T-cell (primary cell): Measurements from ENCODE around the gene RGP1. TPM values are rescaled to one million over a fixed set of nuclear protein-coding genes. Genes with fewer than 3 reads are reported as not detected.
A peak's percentile ranks its signal among the peaks of the same experiment; 100 is the strongest.

ENCODE experiments used
- ATAC-seq, 4 experiments: fragments of 200-7000 bp in 3 of 4; fragments of 150-1000 bp in 1 of 4; cut with Tn5 transposase; replicated peaks in 1 of 4; 1 replicate in 3 of 4; 2 replicates in 1 of 4; pipeline ENCODE4 v1.10.0; 2021; ENCODE audit warnings: moderate library complexity in 3 of 4, mild to moderate bottlenecking in 2 of 4, moderate number of reproducible peaks in 1 of 4
- CTCF ChIA-PET, 2 donors: fragments of 300-600 bp; sonication (Branson Sonifier 250); formaldehyde crosslinking; loops; one replicate each; lab custom pipeline; 2022; ENCODE audit warnings: antibody characterized with exemption in 2 of 2; lab: Charles Lee
- POLR2A ChIA-PET, 2 donors: fragments of 300-600 bp; sonication (Branson Sonifier 250); formaldehyde crosslinking; loops; one replicate each; lab custom pipeline; 2022; ENCODE audit warnings: antibody characterized with exemption in 2 of 2; lab: Charles Lee
- DNase-seq, 35 experiments: peaks; one replicate each; pipeline versions ENCODE4 v3.0.0 to v3.0.0-alpha.2; 2013 to 2023
- H3K27ac ChIP-seq: one replicate; pipeline ENCODE4 v1.5.1; 2013; ENCODE audit warnings: low read length
- H3K27me3 ChIP-seq, 2 experiments: replicated peaks in 1 of 2; 1 replicate in 1 of 2; 2 replicates in 1 of 2; pipeline versions ENCODE4 v1.6.1 to v1.7.0; 2013; ENCODE audit warnings: low read length in 1 of 2, mixed read lengths in 1 of 2; ENCODE audit not compliant: control insufficient read depth in 2 of 2, insufficient read depth in 2 of 2; ENCODE audit errors: extremely low read depth in 1 of 2
- H3K36me3 ChIP-seq, 2 donors: 1 replicate in 1 of 2; 2 replicates in 1 of 2; pipeline versions ENCODE4 v1.6.1 to v1.7.0; 2013; ENCODE audit warnings: low read length in 1 of 2; ENCODE audit not compliant: control insufficient read depth in 2 of 2, insufficient read depth in 1 of 2; ENCODE audit errors: extremely low read depth in 1 of 2
- H3K4me1 ChIP-seq, 2 experiments: 1 replicate in 1 of 2; 2 replicates in 1 of 2; pipeline versions ENCODE4 v1.6.1 to v1.7.0; 2013; ENCODE audit warnings: low read length in 2 of 2, mixed read lengths in 1 of 2; ENCODE audit not compliant: insufficient read depth in 2 of 2, control insufficient read depth in 1 of 2; ENCODE audit errors: extremely low read depth in 1 of 2
- H3K4me3 ChIP-seq, 2 donors: 1 replicate in 1 of 2; 2 replicates in 1 of 2; pipeline versions ENCODE4 v1.5.1 to v1.7.0; 2013; ENCODE audit warnings: mild to moderate bottlenecking in 2 of 2, low read length in 1 of 2, moderate library complexity in 1 of 2; ENCODE audit not compliant: control insufficient read depth in 1 of 2; ENCODE audit errors: extremely low read depth in 1 of 2
- H3K9me3 ChIP-seq: 2 replicates; pipeline ENCODE4 v1.7.0; 2013
- H3K27ac Mint-ChIP-seq, 2 donors: one replicate each; pipeline ENCODE4 v1.8.0; 2020 to 2021; ENCODE audit warnings: mild to moderate bottlenecking in 2 of 2, mixed read lengths in 2 of 2
- H3K27me3 Mint-ChIP-seq, 2 donors: one replicate each; pipeline ENCODE4 v1.8.0; 2021 to 2022; ENCODE audit warnings: mixed read lengths in 2 of 2
- H3K36me3 Mint-ChIP-seq: one replicate; pipeline ENCODE4 v1.8.0; 2021; ENCODE audit warnings: mixed read lengths
- H3K4me1 Mint-ChIP-seq, 3 donors: one replicate each; pipeline ENCODE4 v1.8.0; 2020 to 2022; ENCODE audit warnings: mixed read lengths in 3 of 3, mild to moderate bottlenecking in 1 of 3
- H3K4me3 Mint-ChIP-seq, 3 donors: one replicate each; pipeline ENCODE4 v1.8.0; 2020 to 2022; ENCODE audit warnings: mild to moderate bottlenecking in 3 of 3, mixed read lengths in 3 of 3, moderate library complexity in 3 of 3
- H3K9me3 Mint-ChIP-seq, 3 donors: one replicate each; pipeline ENCODE4 v1.8.0; 2020 to 2022; ENCODE audit warnings: mixed read lengths in 3 of 3
- WGBS: methylation state at CpG from one replicate; pipeline ENCODE4 v1.1.5; 2013; ENCODE audit warnings: missing lambda C conversion rate; ENCODE audit not compliant: insufficient coverage; 5-methylcytosine and 5-hydroxymethylcytosine counted together
- total RNA-seq, 35 experiments: library from RNA in 6 of 35; stranded (reverse) in 6 of 35; fragments of 120-200 nt in 1 of 35; gene quantifications; one replicate each; pipeline versions ENCODE4 v1.2.1 to v1.2.4 and lab custom pipeline; 2013 to 2026

RGP1 gene
- total RNA-seq, 5 donors from 2014 or later (not counting 1 experiment from before 2014, with no cell fraction given), result 20.6 to 36.5 (median 33.5) TPM

DNA sequence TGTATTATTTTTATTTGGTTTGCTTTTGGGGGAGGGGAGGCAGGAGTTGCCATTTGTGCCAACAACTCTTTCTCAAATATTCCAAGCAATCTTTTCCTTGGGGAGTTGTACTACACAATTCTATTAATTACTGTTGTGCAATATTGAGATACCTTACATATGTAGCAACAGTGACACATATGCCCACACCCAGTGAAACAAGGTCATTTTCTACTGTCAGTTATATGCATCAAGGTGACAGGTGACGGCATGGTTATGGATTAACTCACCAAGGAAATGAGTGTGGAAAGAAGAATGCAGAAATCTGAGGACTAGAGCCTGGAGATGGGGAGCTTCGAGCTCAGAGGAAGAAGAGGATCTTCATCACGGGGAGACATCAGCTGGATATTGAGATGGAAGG lies 22.9 kb downstream of the RGP1 start:
- ChIA-PET POLR2A (interaction anchor here in 1 of 2 donors (0.6 kb wide), 1 partner anchor 20 kb away, joined by 3 read pairs; no protein-coding TSS in a partner anchor), CTCF (interaction anchor here in 1 of 2 donors (0.5 to 0.7 kb wide), 3 partner anchors 120 to 890 kb away, joined by 3 to 6 read pairs (median 3); no protein-coding TSS in a partner anchor)
- no peaks in the 10 kb centered on the region for H3K9me3 Mint-ChIP-seq
- H3K27ac Mint-ChIP-seq, result no peak overlapping the region
- no peaks in the 10 kb centered on the region for H3K4me1 ChIP-seq
- H3K9me3 ChIP-seq, result no peaks in the 10 kb centered on the region
- no peak for ATAC-seq
- H3K27me3 ChIP-seq, result no peaks in the 10 kb centered on the region
- DNase-seq, result no peak
- peaks cover 0 to 10% of the 10 kb centered on the region in 2 donors for H3K36me3 ChIP-seq
- no peak overlapping the region for H3K4me3 ChIP-seq
- 100% methylated on average over 2 of the region's 3 CpGs for WGBS
- no peak overlapping the region for H3K4me3 Mint-ChIP-seq
- no peaks in the 10 kb centered on the region for H3K36me3 Mint-ChIP-seq
- H3K27me3 Mint-ChIP-seq, result no peaks in the 10 kb centered on the region
- peaks cover 0 to 7% (median 6%) of the 10 kb centered on the region in 3 donors for H3K4me1 Mint-ChIP-seq
- no peak overlapping the region for H3K27ac ChIP-seq

GRCh38 chr9:35774907-35775635 lies 26.0 kb downstream of the RGP1 start:
- Mint-ChIP-seq H3K4me3 (no peak overlapping the region), H3K4me1 (peaks cover 0 to under 1% (median 0%) of the 10 kb centered on the region in 3 donors), H3K36me3 (peaks cover 7% of the 10 kb centered on the region), H3K9me3 (no peaks in the 10 kb centered on the region), H3K27ac (peak overlapping the region in 1 of 2 donors; percentile 58), H3K27me3 (no peaks in the 10 kb centered on the region)
- Histone ChIP-seq H3K27ac (no peak overlapping the region), H3K9me3 (no peaks in the 10 kb centered on the region), H3K36me3 (peaks cover 0 to 7% of the 10 kb centered on the region in 2 donors), H3K4me1 (no peaks in the 10 kb centered on the region), H3K27me3 (no peaks in the 10 kb centered on the region), H3K4me3 (no peak overlapping the region)
- POLR2A ChIA-PET, result no interaction called here
- CTCF ChIA-PET, result interaction anchor here in 1 of 2 donors (0.6 kb wide), 1 partner anchor 15 kb away, joined by 3 read pairs; no protein-coding TSS in a partner anchor
- DNase-seq (no peak), ATAC-seq (no peak)
- no CpG with 5 or more reads among the region's 7 CpGs for WGBS

GRCh38 chr9:35776018-35776417 lies 26.9 kb downstream of the RGP1 start:
- H3K4me1 Mint-ChIP-seq, result peaks cover 2 to 9% (median 2%) of the 10 kb centered on the region in 3 donors
- no peak for ATAC-seq
- Histone ChIP-seq H3K9me3 (no peaks in the 10 kb centered on the region), H3K4me3 (no peak overlapping the region), H3K36me3 (peaks cover 0 to 10% of the 10 kb centered on the region in 2 donors), H3K4me1 (no peaks in the 10 kb centered on the region), H3K27ac (no peak overlapping the region), H3K27me3 (no peaks in the 10 kb centered on the region)
- ChIA-PET CTCF (interaction anchor here in 1 of 2 donors (0.6 kb wide), 1 partner anchor 14 kb away, joined by 3 read pairs; no protein-coding TSS in a partner anchor), POLR2A (interaction anchor here in 1 of 2 donors (0.7 kb wide), 1 partner anchor 1384 kb away, joined by 3 read pairs; no protein-coding TSS in a partner anchor)
- no peak for DNase-seq
- no peak overlapping the region for H3K4me3 Mint-ChIP-seq
- H3K36me3 Mint-ChIP-seq, result peaks cover 12% of the 10 kb centered on the region
- H3K9me3 Mint-ChIP-seq, result no peaks in the 10 kb centered on the region
- H3K27me3 Mint-ChIP-seq, result no peaks in the 10 kb centered on the region
- WGBS, result no CpG with 5 or more reads among the region's 4 CpGs
- no peak overlapping the region for H3K27ac Mint-ChIP-seq

GRCh38 chr9:35778496-35778895 lies 29.4 kb downstream of the RGP1 start:
- peaks cover 16% of the 10 kb centered on the region for H3K36me3 Mint-ChIP-seq
- H3K27ac Mint-ChIP-seq, result no peak overlapping the region
- ChIA-PET POLR2A (no interaction called here), CTCF (interaction anchor here (1.0 to 1.9 kb wide), 2 partner anchors 10 to 12 kb away, joined by 3 to 6 read pairs; no protein-coding TSS in a partner anchor)
- H3K27me3 ChIP-seq, result no peaks in the 10 kb centered on the region
- peaks cover 0 to 8% of the 10 kb centered on the region in 2 donors for H3K36me3 ChIP-seq
- WGBS, result no CpG with 5 or more reads among the region's 3 CpGs
- no peak overlapping the region for H3K4me3 ChIP-seq
- H3K27me3 Mint-ChIP-seq, result no peaks in the 10 kb centered on the region
- DNase-seq (no peak), ATAC-seq (no peak)
- H3K9me3 ChIP-seq, result no peaks in the 10 kb centered on the region
- no peaks in the 10 kb centered on the region for H3K9me3 Mint-ChIP-seq
- peaks cover 2 to 10% (median 2%) of the 10 kb centered on the region in 3 donors for H3K4me1 Mint-ChIP-seq
- no peak overlapping the region for H3K27ac ChIP-seq
- no peak overlapping the region for H3K4me3 Mint-ChIP-seq
- H3K4me1 ChIP-seq, result no peaks in the 10 kb centered on the region

DNA sequence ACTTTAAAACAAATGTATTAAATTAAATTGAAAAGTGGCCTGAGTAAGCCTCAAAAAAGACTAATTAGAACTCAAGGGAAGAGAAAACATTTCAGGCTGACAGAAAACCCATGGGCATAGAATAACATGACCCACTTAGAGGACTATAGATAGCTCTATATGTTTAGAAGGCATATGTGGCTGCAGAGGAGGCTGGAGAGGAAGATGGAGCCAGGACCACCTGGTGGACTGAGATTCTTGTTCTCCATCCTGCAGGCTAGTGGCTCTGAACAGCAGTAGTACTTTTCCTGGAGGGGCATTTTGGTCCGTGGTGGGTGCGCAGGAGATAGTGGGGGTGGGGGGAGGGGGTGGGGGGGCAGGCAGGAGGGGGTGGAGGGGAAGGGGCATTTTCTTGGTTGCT lies 32.0 kb downstream of the RGP1 start:
- no peaks in the 10 kb centered on the region for H3K27me3 ChIP-seq
- WGBS, result no CpG with 5 or more reads among the region's 2 CpGs
- peaks cover 0 to 19% of the 10 kb centered on the region in 2 donors for H3K36me3 ChIP-seq
- CTCF ChIA-PET, result no interaction called here
- no peak overlapping the region for H3K4me3 ChIP-seq
- H3K27ac ChIP-seq, result no peak overlapping the region
- DNase-seq (no peak), ATAC-seq (no peak)
- no peak overlapping the region for H3K4me3 Mint-ChIP-seq
- H3K4me1 ChIP-seq, result no peaks in the 10 kb centered on the region
- H3K9me3 Mint-ChIP-seq, result no peaks in the 10 kb centered on the region
- no peak overlapping the region for H3K27ac Mint-ChIP-seq
- H3K4me1 Mint-ChIP-seq, result peaks cover 2 to 10% (median 2%) of the 10 kb centered on the region in 3 donors
- POLR2A ChIA-PET, result no interaction called here
- no peaks in the 10 kb centered on the region for H3K27me3 Mint-ChIP-seq
- no peaks in the 10 kb centered on the region for H3K9me3 ChIP-seq
- peaks cover 29% of the 10 kb centered on the region for H3K36me3 Mint-ChIP-seq

GRCh38 chr9:35783418-35783817 lies 34.3 kb downstream of the RGP1 start:
- no peak for ATAC-seq
- peaks cover 38% of the 10 kb centered on the region for H3K36me3 Mint-ChIP-seq
- H3K4me3 Mint-ChIP-seq, result no peak overlapping the region

More at GRCh38 chr9:35783418-35783817, 34.3 kb downstream of the RGP1 start:
- Mint-ChIP-seq H3K4me1 (peaks cover 2 to 10% (median 2%) of the 10 kb centered on the region in 3 donors), H3K27ac (no peak overlapping the region), H3K27me3 (no peaks in the 10 kb centered on the region), H3K9me3 (no peaks in the 10 kb centered on the region)
- Histone ChIP-seq H3K9me3 (no peaks in the 10 kb centered on the region), H3K4me1 (no peaks in the 10 kb centered on the region), H3K27me3 (no peaks in the 10 kb centered on the region), H3K27ac (no peak overlapping the region), H3K4me3 (no peak overlapping the region), H3K36me3 (peaks cover 5 to 21% of the 10 kb centered on the region in 2 donors)
- ChIA-PET POLR2A (interaction anchor here in 1 of 2 donors (0.6 kb wide), 1 partner anchor 599 kb away, joined by 3 read pairs; no protein-coding TSS in a partner anchor), CTCF (interaction anchor here in 1 of 2 donors (0.6 kb wide), 1 partner anchor 26 kb away, joined by 3 read pairs; no protein-coding TSS in a partner anchor)
- no peak for DNase-seq
